ENCODE results near the gene MUS81.

- no peak for TF ChIP-seq CTCF (IDR thresholded peaks at IDR 0.05)
- no peak for TF ChIP-seq POLR2A (IDR thresholded peaks at IDR 0.05)
These were observed 25.0 kb downstream of the MUS81 start for GRCh38 chr11:65885231-65885630.
